Measurements from ENCODE around the gene TPBGL. TPM values are rescaled to one million over a fixed set of nuclear protein-coding genes. Genes with fewer than 3 reads are reported as not detected.

The TPBGL gene
- total RNA-seq, 4 donors from 2014 or later: 0.09 TPM; not detected in 3

DNA sequence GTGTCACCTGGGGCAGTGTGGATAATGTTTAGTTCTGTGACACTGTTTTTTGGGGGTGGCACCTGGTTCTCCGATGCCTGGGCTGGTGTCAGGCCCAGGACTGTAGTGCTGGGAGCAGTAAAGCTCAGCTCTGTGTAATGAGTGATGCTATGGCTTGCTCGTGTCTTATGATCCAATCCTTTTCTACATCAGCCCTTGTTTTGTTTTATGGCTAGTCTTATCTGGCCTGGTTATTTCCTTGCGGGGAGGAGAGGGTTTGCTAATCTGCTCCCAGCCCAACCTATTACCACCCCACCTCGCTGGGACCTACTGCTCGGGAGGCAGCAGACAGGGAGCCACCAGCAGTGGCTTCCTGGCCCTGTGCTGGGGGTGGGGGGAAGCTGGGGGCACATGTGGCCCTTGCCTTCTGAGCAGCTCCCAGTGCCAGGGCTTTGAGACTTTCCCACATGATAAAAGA lies 35.0 kb upstream of the TPBGL start:
- no peaks in the 10 kb centered on the region for H3K9me3 ChIP-seq
- peaks cover 0 to 22% (median 0%) of the 10 kb centered on the region in 4 donors for H3K27me3 ChIP-seq
- TF ChIP-seq POLR2A (IDR thresholded peaks at IDR 0.05): no peak
- TF ChIP-seq, protein P1, sequence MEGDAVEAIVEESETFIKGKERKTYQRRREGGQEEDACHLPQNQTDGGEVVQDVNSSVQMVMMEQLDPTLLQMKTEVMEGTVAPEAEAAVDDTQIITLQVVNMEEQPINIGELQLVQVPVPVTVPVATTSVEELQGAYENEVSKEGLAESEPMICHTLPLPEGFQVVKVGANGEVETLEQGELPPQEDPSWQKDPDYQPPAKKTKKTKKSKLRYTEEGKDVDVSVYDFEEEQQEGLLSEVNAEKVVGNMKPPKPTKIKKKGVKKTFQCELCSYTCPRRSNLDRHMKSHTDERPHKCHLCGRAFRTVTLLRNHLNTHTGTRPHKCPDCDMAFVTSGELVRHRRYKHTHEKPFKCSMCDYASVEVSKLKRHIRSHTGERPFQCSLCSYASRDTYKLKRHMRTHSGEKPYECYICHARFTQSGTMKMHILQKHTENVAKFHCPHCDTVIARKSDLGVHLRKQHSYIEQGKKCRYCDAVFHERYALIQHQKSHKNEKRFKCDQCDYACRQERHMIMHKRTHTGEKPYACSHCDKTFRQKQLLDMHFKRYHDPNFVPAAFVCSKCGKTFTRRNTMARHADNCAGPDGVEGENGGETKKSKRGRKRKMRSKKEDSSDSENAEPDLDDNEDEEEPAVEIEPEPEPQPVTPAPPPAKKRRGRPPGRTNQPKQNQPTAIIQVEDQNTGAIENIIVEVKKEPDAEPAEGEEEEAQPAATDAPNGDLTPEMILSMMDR (IDR thresholded peaks at IDR 0.05): no peak
- no peaks in the 10 kb centered on the region for H3K4me1 ChIP-seq
- H3K27ac ChIP-seq: no peak overlapping the region
- intact Hi-C loops (cut with DNase I): loop anchor here (10.0 kb wide), 1 partner anchor 281 kb away; no protein-coding TSS in a partner anchor
- no peak for DNase-seq
- H3K4me3 ChIP-seq: no peak overlapping the region
- H3K36me3 ChIP-seq: peaks cover 0 to 5% (median 0%) of the 10 kb centered on the region in 3 donors
- 71 to 83% methylated on average over 4 of the region's 5 CpGs for WGBS, 2 donors

DNA sequence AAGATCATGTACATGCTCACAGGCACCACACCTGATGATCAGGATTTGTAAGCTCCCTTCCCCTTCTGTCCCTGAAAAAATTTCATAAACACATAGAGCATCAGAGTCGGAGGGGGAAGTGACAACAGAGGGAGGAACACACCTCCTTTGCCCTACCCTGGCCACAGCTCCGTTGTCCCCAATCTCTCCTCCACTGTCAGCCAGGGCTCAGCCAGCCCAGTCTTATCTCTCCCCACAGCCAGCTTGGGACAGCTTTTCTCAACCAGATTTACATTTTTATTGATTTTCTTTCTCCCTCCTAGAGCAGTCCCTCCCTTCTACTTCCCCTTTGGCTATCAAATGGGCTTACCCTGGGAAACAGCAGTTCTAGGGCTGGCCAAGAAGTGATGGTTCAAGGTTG lies 32.1 kb upstream of the TPBGL start:
- WGBS, 2 donors: 38 to 40% methylated on average over 1 to 2 of the region's 2 CpGs
- no peak for DNase-seq
- Histone ChIP-seq H3K27ac (no peak overlapping the region), H3K4me3 (no peak overlapping the region), H3K9me3 (no peaks in the 10 kb centered on the region), H3K4me1 (no peaks in the 10 kb centered on the region), H3K36me3 (no peaks in the 10 kb centered on the region), H3K27me3 (peaks cover 0 to 22% (median 0%) of the 10 kb centered on the region in 4 donors)
- intact Hi-C loops (cut with DNase I): loop anchor here (10.0 kb wide), 1 partner anchor 284 kb away; no protein-coding TSS in a partner anchor
- TF ChIP-seq, protein P1 (IDR thresholded peaks at IDR 0.05): no peak
- no peak for TF ChIP-seq POLR2A (IDR thresholded peaks at IDR 0.05)

DNA sequence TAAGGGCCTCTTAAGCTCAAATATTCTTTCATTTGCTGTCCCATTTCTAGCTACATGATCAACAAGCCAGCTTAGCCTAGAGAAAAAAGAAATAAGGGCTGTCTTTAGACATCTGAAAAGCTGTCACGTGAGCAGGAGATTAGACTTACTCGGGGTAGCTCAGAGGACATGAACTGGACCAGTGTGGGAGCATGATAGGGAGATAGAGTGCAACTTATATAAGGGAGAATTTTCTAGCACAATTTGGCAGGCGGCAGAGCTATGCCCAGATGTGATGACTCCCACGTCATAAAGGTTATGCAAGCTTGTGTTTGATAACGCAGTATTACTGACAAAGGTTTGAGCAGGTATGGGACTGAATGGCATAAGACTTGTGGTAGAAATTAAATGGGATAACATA lies 28.2 kb upstream of the TPBGL start:
- H3K27ac ChIP-seq: no peak overlapping the region
- intact Hi-C loops (cut with DNase I): no loop called here
- no peaks in the 10 kb centered on the region for H3K4me1 ChIP-seq
- H3K36me3 ChIP-seq: no peaks in the 10 kb centered on the region
- 72 to 77% methylated on average over 5 of the region's 5 CpGs for WGBS, 2 donors
- H3K4me3 ChIP-seq: no peak overlapping the region
- no peaks in the 10 kb centered on the region for H3K9me3 ChIP-seq
- no peak for TF ChIP-seq POLR2A (IDR thresholded peaks at IDR 0.05)
- TF ChIP-seq, protein P1 (IDR thresholded peaks at IDR 0.05): no peak
- no peak for DNase-seq
- peaks cover 0 to 35% (median 0%) of the 10 kb centered on the region in 4 donors for H3K27me3 ChIP-seq

DNA sequence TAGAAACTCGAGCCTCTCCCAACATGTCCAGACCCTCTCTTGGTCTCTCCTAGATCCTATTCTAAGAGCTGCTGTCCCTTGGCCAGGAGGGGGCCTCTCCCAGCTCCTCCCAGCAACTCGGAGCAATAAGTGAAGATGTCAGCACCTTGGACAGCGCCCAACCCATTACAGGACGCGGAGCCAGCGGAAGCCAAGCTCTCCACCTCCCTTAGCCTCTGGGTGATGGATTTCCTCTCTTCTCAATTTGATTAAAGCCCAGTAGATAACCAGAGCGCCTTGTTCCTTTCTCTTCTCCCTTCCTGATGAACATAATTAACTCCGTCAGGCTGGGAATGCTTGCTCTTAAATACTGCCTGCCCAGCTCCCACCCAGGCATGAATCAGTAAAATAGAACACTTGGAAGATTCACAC lies 26.2 kb upstream of the TPBGL start:
- Histone ChIP-seq H3K9me3 (no peaks in the 10 kb centered on the region), H3K36me3 (no peaks in the 10 kb centered on the region), H3K4me3 (no peak overlapping the region), H3K27me3 (peaks cover 0 to 22% (median 0%) of the 10 kb centered on the region in 4 donors), H3K4me1 (no peaks in the 10 kb centered on the region), H3K27ac (no peak overlapping the region)
- TF ChIP-seq, protein P1 (IDR thresholded peaks at IDR 0.05): no peak
- no peak for TF ChIP-seq POLR2A (IDR thresholded peaks at IDR 0.05)
- no peak for DNase-seq
- intact Hi-C loops (cut with DNase I): no loop called here
- WGBS, 2 donors: 2 to 3% methylated on average over 4 to 8 of the region's 8 CpGs

DNA sequence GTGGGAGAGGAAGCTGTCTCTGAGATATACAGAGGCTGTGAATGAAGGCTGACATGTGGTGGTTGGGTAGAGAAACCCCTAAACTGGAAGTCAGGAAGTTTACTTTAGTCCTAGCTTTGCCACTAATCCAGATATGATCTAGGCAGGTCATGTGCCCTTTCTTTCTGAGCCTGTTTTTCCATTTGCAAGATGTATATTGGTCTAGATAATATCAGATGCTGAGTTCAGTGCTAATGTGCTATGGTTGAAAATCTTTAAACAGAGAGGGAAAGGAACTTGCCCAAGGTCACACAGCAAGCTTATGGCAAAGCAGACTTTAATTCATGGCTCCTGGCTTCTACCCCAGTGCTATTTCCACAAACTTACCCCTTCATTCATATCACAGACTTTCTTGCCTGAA lies 25.7 kb upstream of the TPBGL start:
- Histone ChIP-seq H3K4me1 (no peaks in the 10 kb centered on the region), H3K9me3 (no peaks in the 10 kb centered on the region), H3K36me3 (no peaks in the 10 kb centered on the region), H3K27ac (no peak overlapping the region), H3K27me3 (peaks cover 0 to 19% (median 0%) of the 10 kb centered on the region in 4 donors), H3K4me3 (no peak overlapping the region)
- TF ChIP-seq POLR2A (IDR thresholded peaks at IDR 0.05): no peak
- TF ChIP-seq, protein P1 (IDR thresholded peaks at IDR 0.05): no peak
- intact Hi-C loops (cut with DNase I): no loop called here
- no peak for DNase-seq
